HepG2 (cell line): ENCODE measurements around the gene EARS2. TPM values are rescaled to one million over a fixed set of nuclear protein-coding genes. Genes with fewer than 3 reads are reported as not detected.
A peak's percentile ranks its signal among the peaks of the same experiment; 100 is the strongest.

ENCODE experiments used
- ATRX ChIP-seq: sonication (generic); formaldehyde crosslinking; IDR thresholded peaks from 2 replicates; pipeline ENCODE4 v1.4.0; 2020; ENCODE audit warnings: missing genetic modification reagents, borderline replicate concordance
- ESRRA ChIP-seq: sonication (generic); formaldehyde crosslinking; IDR thresholded peaks from 2 replicates; pipeline ENCODE4 v1.5.1; 2020; ENCODE audit warnings: mild to moderate bottlenecking, low read depth, missing genetic modification reagents
- IKZF4 ChIP-seq: sonication (generic); formaldehyde crosslinking; IDR thresholded peaks from 2 replicates; pipeline ENCODE4 v1.5.1; 2020; ENCODE audit warnings: borderline replicate concordance, mild to moderate bottlenecking, low read depth, missing genetic modification reagents; ENCODE audit errors: not compliant biosample characterization
- MLXIP ChIP-seq: sonication (generic); formaldehyde crosslinking; IDR thresholded peaks from 2 replicates; pipeline ENCODE4 v1.9.0; 2021; ENCODE audit warnings: missing genetic modification reagents, borderline replicate concordance
- MZF1 ChIP-seq: sonication (generic); formaldehyde crosslinking; IDR thresholded peaks from 2 replicates; pipeline ENCODE4 v1.8.1; 2023; ENCODE audit warnings: mild to moderate bottlenecking, missing genetic modification reagents, borderline replicate concordance
- NFIB ChIP-seq: sonication (generic); formaldehyde crosslinking; IDR thresholded peaks from 2 replicates; pipeline ENCODE4 v1.9.0; 2021; ENCODE audit warnings: missing genetic modification reagents, mild to moderate bottlenecking, borderline replicate concordance
- NR2F2 ChIP-seq: IDR thresholded peaks from 2 replicates; pipeline ENCODE4 v1.6.1; 2012; ENCODE audit warnings: low read depth, inconsistent platforms, borderline replicate concordance
- POLR2A ChIP-seq, 2 experiments: IDR thresholded peaks; 2 replicates each; pipeline ENCODE4 v1.6.1; 2011; ENCODE audit warnings: low read depth in 2 of 2, low read length in 2 of 2, mild to moderate bottlenecking in 1 of 2, moderate library complexity in 1 of 2; ENCODE audit not compliant: insufficient read depth in 1 of 2
- TEF ChIP-seq: sonication (generic); formaldehyde crosslinking; IDR thresholded peaks from 2 replicates; pipeline ENCODE4 v1.5.0; 2020; ENCODE audit warnings: missing genetic modification reagents
- ZBTB14 ChIP-seq: sonication (generic); formaldehyde crosslinking; IDR thresholded peaks from 2 replicates; pipeline ENCODE4 v1.4.0; 2020; ENCODE audit warnings: missing genetic modification reagents
- ZBTB37 ChIP-seq: sonication (generic); formaldehyde crosslinking; IDR thresholded peaks from 2 replicates; pipeline ENCODE4 v1.4.0; 2020; ENCODE audit warnings: mild to moderate bottlenecking, missing genetic modification reagents
- ZBTB38 ChIP-seq: sonication (generic); formaldehyde crosslinking; IDR thresholded peaks from 2 replicates; pipeline ENCODE4 v1.5.1; 2020; ENCODE audit warnings: mild to moderate bottlenecking, missing genetic modification reagents
- ZNF143 ChIP-seq: sonication (generic); formaldehyde crosslinking; IDR thresholded peaks from 2 replicates; pipeline ENCODE4 v1.4.0; 2020; ENCODE audit warnings: missing genetic modification reagents
- ZNF512 ChIP-seq: sonication (generic); formaldehyde crosslinking; IDR thresholded peaks from 2 replicates; pipeline ENCODE4 v1.4.0; 2020; ENCODE audit warnings: mild to moderate bottlenecking, missing genetic modification reagents
- ZNF543 ChIP-seq: sonication (generic); formaldehyde crosslinking; IDR thresholded peaks from 2 replicates; pipeline ENCODE4 v1.4.0; 2020; ENCODE audit warnings: mild to moderate bottlenecking, missing genetic modification reagents
- ZNF558 ChIP-seq: sonication (generic); formaldehyde crosslinking; IDR thresholded peaks from 2 replicates; pipeline ENCODE4 v1.9.0; 2022; ENCODE audit warnings: mild to moderate bottlenecking, missing genetic modification reagents, borderline replicate concordance
- ZNF761 ChIP-seq: sonication (generic); formaldehyde crosslinking; conservative IDR thresholded peaks from 2 replicates; pipeline ENCODE4 v1.4.0; 2020; ENCODE audit warnings: mild to moderate bottlenecking, missing genetic modification reagents
- polyA plus RNA-seq, 8 experiments: library from polyadenylated mRNA; depleted of rRNA in 3 of 8; stranded (reverse) in 7 of 8; unstranded in 1 of 8; fragments of >200 nt; fragmentation: Illumina TruSeq in 4 of 8; extraction: Trizol in 4 of 8; gene quantifications; 2 replicates each; pipeline versions ENCODE4 v1.2.1 to v1.2.3, GENCODE V29; 2011 to 2016; ENCODE audit warnings: low read depth in 4 of 8, missing spikeins in 1 of 8, mixed read lengths in 1 of 8; ENCODE audit not compliant: insufficient read depth in 1 of 8
- total RNA-seq, 5 experiments: library from RNA; depleted of rRNA; stranded (reverse); fragments of >200 nt; fragmentation: Illumina TruSeq; extraction: Trizol; gene quantifications; 2 replicates each; pipeline ENCODE4 v1.2.3, GENCODE V29; 2016; ENCODE audit warnings: low read depth in 1 of 5

The EARS2 gene
- total and polyA plus RNA-seq, 2 of the 13 experiments (the other 11 are each of a cell fraction or from before 2014, with no cell fraction given), result 49.4 to 80.4 TPM

GRCh38 chr16:23595951-23596720 lies 39.0 kb upstream of the EARS2 start, which contains the start of gene NDUFAB1 (continued):
- TF ChIP-seq ZNF143, result peak; percentile 96
- TF ChIP-seq ZNF512 (CRISPR knock-in tag), result peak; percentile 68; the same call in 1 of the 2 replicates
- TF ChIP-seq ZNF543 (CRISPR knock-in tag), result peak; percentile 88
- TF ChIP-seq POLR2A (IDR thresholded peaks at IDR 0.05; ENCODE audit: insufficient read depth in 1 of 2, low read depth in 2 of 2, low read length in 2 of 2), result peak; percentile 93 to 97
- TF ChIP-seq IKZF4 (CRISPR knock-in tag), result peak; percentile 88
- peak; percentile 70 for TF ChIP-seq ZBTB14 (CRISPR knock-in tag)
- TF ChIP-seq NR2F2, result peak; percentile 36; the same call in 1 of the 2 replicates
- TF ChIP-seq TEF (CRISPR knock-in tag), result peak; percentile 89
- TF ChIP-seq ZNF558, result peak; percentile 81; the same call in 1 of the 2 replicates
- peak; percentile 88; the same call in 1 of the 2 replicates for TF ChIP-seq MLXIP
- no peak; the same call in 1 of the 2 replicates for TF ChIP-seq ZNF761 (CRISPR knock-in tag)
- no peak for TF ChIP-seq MZF1 (CRISPR knock-in tag)
- no peak; the same call in 1 of the 2 replicates for TF ChIP-seq NFIB (CRISPR knock-in tag)
- no peak for TF ChIP-seq ZBTB37 (CRISPR knock-in tag)
- TF ChIP-seq ZBTB38 (CRISPR knock-in tag), result peak; percentile 95
- TF ChIP-seq ATRX, result no peak
- TF ChIP-seq ESRRA (CRISPR knock-in tag), result peak; percentile 79
